A204.1 (cell line): ENCODE results near the gene GNA14.
A peak's percentile ranks its signal among the peaks of the same experiment; 100 is the strongest.
"Not testable (repeated sequence)": the region's sequence is repeated elsewhere in the genome, so short reads cannot be mapped to it uniquely, and the experiment has no call there.

Source experiments
- FAIRE-seq: peaks from 2 replicates; lab custom pipeline; 2012; peaks lifted over from hg19 to GRCh38; lab: Jason Lieb, UNC

Gene GNA14

DNA sequence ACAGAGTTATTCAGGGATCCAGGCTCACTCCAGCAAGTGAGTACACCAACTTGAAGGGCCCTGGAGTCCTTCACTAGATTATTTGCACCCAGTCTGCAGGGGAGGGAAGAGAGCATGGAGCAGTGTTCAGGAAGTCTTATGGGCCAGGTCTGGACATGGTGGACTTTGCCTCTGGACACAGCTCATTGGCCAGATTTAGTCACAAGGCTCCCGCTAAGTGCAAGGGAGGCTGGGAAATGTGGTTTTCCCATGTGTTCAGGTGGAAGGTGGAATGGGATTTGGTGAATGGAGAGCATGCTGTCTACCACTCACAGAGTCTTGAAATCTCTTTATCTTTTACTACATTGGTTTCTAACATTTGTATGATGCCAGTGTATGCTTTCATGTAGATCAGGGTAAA is 200.5 kb downstream of the GNA14 start:
- FAIRE-seq = no peak

- no peak for FAIRE-seq
Observed at GRCh38 chr9:77442436-77442835, 205.7 kb downstream of the GNA14 start.

DNA sequence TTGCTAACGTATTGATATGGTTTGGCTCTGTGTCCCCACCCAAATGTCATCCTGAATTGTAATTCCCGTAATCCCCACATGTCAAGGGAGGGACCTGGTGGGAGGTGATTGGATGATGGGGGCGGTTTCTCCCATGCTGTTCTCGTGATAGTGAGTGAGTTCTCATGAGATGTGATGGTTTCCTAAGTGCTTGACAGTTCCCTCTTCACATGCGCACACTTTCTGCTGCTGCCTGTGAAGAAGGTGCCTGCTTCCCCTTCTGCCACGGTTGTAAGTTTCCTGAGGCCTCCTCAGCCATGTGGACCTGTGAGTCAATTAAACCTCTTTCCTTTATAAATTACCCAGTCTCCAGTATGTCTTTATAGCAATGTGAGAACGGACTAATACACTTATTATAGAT is 207.0 kb downstream of the GNA14 start:
- not testable (repeated sequence) for FAIRE-seq

DNA sequence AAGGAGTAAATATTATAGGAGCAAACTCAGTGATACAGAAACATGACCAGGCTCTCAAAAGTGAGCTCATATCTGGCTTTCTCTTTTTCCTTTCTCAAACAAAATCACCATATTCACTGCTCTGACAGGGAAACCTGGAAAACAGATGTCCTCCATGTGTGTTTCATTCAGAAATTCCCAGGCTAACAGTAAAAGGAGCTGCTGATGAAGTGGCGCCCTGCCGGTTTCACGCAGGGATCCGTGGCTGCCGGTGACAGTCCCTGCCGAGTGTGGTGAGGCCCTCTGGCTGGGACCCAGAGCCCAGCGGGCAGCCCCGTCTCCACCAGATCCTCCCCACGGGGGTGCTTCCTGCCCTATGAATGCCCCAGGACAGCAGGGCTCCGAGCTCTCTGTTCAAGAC is 208.1 kb downstream of the GNA14 start:
- no peak for FAIRE-seq

- FAIRE-seq = no peak
Observed at GRCh38 chr9:77438653-77439052, 209.5 kb downstream of the GNA14 start.

DNA sequence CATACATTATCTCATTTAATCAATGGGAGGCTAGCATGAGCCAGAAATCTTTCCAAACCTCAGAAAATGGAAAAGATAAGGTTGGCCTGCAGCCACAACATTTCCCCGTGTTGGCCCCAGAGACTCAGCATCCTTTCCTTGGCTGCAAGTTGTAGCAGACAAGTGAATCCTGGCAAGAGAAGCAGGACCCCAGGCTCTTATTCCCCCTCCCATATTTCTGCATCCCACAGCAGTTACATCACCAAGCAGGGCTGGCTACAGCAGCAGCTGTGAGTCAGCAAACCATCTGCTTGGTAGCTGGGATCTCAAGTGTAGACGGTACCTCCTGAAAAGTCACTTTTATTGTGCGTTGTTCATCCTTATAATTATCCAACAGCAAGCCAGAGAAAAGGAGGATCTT is 212.4 kb downstream of the GNA14 start:
- no peak for FAIRE-seq

DNA sequence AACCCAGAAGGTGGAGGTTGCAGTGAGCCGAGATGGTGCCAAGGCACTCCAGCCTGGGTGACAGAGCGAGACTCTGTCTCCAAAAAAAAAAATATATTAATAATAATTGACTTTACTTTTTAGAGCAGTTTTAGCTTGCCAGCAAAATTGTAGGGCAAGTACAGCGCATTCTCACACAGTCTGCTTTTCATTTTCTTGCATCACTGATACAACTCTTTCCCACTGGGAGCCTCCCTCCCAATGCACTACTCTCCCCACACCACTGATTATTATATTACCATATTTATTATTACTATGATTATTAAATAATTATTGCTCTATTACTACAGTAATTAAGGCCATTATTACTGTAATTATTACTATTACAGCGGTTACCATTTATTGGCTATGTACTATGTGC is 212.8 kb downstream of the GNA14 start:
- FAIRE-seq = no peak

GRCh38 chr9:77433675-77434445 is 214.3 kb downstream of the GNA14 start:
- peak; percentile 21 for FAIRE-seq

DNA sequence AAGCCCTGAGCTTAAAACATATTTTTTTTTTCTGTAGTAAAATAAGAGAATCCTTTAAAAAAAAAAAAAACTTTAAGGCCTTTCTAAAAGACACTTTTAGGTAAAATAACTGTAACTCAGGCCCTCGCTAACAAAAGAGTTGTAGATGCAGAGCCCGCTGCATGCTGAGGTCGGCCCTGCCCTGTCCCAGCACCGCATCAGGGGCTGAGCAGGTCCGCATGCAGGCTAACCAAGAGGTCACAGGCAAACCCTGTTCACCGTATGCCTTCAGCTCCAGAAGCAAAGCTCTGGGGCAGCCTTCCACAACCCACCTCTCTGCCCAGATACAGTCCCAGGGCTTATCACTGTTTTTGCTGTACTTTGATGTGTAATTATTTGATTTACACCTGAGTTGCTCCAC is 216.1 kb downstream of the GNA14 start:
- FAIRE-seq = no peak

GRCh38 chr9:77429928-77430327 is 218.2 kb downstream of the GNA14 start:
- FAIRE-seq = no peak

DNA sequence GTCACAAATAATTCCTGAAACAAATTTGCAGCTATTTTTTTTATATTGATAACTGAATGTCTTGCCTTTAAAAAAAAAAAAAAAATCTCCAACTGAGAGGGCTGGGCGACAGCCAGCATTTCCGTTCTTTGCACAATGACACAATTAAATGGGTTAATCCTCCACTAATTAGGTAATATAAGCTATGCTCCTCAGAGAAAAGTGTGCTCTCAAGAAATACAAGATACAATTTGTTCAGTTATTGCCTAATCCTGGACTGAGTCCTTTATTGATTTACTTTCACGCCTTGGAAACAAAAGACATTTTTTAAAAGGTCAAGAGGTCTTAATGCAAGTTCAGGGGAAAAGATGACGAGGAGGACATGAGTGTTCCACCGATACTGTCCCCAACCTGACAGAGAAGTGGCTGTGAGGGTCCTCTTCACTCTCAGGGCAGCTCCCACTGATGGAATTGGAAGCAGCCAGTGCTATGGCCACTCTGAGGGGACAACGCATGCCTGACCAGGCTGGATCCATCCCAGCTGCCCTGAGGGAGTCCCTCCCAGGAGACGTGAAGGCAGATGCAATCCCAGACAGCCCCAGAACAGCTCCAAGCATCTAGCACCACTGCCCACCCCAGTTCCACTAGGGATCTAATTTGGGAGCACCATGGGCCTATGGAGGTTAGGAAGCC is 220.7 kb downstream of the GNA14 start:
- FAIRE-seq = no peak

- no peak for FAIRE-seq
Observed at GRCh38 chr9:77426712-77427111, 221.4 kb downstream of the GNA14 start.

DNA sequence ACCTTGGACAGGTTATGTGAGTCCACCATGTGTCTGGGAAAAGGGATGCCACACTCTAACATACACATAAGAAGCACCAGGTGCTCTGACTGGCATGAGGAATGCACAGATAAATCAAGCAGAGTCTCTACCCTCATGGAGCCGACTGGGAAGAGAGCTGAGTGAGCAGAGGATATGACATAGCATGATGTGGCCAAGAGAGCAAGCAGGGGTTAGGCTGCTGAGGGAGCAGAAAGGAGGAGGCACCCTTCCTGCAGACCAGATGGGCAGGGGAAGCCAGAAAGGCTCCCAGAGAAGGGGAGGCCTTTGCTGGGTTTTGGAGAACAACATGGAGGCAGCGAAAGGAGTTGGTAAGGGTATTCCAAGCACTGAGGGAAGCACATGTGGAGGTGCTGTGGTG is 223.1 kb downstream of the GNA14 start:
- no peak for FAIRE-seq

GRCh38 chr9:77423841-77424240 is 224.3 kb downstream of the GNA14 start:
- no peak for FAIRE-seq

DNA sequence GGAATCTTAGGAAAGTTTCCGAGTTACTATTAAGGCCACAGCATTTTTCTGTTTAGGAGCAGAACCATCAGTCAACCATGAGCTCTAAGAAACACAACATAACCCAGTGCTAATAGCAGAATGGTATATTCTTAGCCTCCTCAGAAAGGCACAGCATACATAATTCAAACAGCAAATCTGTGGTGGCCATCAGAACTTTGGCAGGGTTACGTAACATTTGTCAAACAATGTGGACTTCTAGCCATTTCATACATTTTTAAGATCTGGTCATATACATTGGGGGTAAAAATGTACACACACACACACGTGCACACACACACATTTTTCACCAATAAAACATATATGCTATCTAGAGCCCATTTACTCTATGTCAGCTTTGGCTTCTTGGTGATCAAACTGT is 225.2 kb downstream of the GNA14 start:
- no peak for FAIRE-seq

GRCh38 chr9:77421506-77422265 is 226.4 kb downstream of the GNA14 start:
- no peak for FAIRE-seq

- no peak for FAIRE-seq
Observed at GRCh38 chr9:77420641-77421040, 227.5 kb downstream of the GNA14 start.

DNA sequence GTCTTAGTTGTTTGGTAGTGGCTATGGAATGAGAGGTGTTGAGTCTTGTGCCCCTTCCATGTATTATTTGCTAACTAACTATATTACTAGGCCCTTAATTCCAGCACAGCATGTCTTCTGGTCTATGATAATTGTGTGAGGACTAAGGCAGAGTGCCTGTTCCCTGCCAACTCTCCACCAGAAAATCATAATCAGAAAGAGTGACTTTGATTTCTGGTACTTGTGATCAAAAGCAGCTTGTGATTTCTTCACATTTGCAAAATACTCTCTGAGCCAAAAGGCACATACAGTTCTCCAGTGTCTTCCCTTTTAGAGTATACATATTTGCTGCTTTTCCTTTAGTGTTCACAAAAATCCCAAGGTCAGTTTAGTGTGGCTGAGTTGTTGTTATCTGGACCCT is 229.9 kb downstream of the GNA14 start:
- FAIRE-seq = no peak

DNA sequence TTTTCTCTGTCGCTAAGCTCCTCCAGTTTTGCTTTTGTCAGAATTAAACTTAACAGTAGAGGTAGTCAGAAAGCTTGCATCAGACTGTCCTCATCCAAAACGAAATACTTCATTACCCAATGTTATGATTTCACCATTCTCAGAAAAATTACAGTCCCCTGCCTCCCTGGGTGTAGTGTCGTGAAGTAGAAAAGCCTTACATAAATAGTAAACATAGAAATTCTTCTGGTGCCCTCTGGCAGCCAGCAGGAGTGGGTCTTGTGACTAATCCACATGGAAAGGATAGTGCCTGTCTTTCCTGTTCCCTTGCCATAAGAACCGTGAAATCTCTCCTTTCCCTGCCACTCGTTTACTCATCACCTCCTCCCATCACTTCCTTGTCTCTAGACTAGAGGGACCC is 230.6 kb downstream of the GNA14 start:
- no peak for FAIRE-seq

GRCh38 chr9:77408521-77408920 is 239.6 kb downstream of the GNA14 start:
- not testable (repeated sequence) for FAIRE-seq

- no peak for FAIRE-seq
Observed at GRCh38 chr9:77403239-77403638, 244.9 kb downstream of the GNA14 start.

DNA sequence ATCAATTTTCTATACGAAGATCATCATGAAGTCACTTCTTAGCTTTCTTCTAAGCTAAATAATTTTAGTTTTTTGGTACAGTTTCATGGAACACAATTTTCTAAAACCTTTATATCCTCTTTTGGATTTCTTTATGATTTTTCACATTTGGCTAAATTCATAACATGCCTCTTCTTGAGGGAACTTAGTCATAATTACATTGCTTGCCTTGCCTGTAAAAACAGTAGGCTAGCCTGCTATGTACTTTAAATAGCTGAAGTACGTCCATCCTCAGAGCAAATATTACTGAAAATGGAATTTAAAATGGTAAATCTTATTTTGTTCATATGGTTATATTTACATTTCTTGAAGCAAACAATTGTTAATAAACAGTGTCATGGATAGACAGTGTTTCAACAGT is 245.8 kb downstream of the GNA14 start:
- no peak for FAIRE-seq

- peak; percentile 35 for FAIRE-seq
Observed at GRCh38 chr9:77399964-77400363, 248.2 kb downstream of the GNA14 start.
